ENCODE results near the gene MINDY4.

MINDY4 gene

DNA sequence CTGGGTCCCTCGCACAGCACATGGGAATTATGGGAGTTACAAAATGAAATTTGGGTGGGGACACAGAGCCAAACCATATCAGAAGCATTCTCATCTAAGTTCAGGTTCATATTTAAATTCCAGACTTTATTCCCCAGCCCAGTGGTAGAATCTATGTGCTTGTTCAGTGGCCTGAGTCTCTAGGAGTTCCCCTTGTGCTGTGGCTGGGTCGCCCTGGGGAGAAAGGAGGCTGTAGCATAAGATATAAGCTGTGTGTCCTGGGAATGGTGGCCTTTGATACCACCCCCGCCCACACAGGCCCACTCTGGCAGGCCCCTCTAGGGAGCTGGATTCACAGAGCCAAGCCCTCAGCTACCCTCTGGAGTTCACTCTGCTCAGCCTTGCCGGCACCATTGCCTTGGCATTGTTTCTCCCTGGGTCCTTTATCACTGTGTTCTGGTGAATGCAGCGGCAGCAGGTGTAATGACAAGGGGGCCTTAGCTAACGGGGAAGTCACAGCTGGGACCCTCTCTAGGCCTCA, 64.2 kb downstream of the MINDY4 start:
- DNase-seq (ENCODE audit: low read depth, low spot score) = no peak

DNA sequence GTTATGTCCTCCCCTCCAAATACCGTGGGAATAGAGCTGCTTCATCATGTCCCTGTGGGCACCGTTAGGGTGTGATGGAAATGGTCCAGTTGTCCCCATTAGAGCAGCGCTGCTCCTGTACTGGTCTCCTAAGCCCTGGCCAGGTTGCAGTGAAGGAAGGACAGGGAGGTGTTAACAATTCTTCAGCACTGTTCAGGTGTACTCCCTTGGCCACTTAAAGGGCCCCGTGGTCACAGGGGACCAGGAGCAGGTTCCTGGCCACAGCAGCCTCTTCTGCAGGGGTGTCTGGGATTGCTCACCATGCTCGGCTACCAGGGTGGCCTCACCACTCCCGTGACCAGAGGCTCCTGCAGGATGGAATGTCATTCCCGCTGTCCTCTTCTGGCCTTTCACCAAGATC, 65.8 kb downstream of the MINDY4 start:
- no peak for DNase-seq (ENCODE audit: low read depth, low spot score)

DNA sequence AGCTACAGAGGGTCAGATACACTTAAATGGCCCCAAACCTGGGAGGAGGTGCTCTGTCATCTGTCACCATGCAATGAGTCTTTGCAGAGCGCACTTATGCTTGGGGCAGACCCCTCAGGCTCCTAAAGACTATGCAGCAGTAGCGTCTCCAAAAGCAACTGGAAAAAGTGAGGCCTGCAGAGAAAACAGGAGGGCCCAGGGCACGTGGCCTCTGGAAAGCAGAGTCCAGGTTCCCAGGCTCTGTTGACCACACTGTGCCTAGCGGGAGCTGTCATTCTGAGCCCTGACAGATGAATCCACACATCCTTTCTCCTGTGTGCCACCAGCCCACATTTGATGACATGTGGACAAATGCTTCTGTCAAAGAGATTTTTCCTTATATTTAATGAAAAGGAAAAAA, 66.4 kb downstream of the MINDY4 start:
- DNase-seq (ENCODE audit: low read depth, low spot score) = no peak

DNA sequence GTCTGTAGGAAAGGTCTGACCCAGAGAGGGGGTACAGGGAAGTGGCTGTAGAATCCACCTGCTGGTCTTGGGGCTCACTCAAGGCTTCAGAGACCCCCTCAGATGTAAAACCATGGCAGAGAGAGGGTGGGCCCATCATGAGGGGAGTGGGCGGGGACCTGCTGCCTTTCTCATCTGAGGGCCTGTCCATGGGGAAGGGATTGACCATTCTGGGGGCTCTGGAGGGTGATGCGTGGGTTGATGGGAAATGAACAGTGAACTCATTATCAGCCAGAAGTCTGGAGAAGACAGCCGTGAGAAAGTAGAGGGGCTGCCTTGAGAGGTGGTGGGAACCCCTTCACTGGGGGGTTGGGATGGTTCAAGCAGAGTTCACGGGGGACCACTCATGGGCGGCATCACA, 66.8 kb downstream of the MINDY4 start:
- DNase-seq (ENCODE audit: low read depth, low spot score) = no peak

DNA sequence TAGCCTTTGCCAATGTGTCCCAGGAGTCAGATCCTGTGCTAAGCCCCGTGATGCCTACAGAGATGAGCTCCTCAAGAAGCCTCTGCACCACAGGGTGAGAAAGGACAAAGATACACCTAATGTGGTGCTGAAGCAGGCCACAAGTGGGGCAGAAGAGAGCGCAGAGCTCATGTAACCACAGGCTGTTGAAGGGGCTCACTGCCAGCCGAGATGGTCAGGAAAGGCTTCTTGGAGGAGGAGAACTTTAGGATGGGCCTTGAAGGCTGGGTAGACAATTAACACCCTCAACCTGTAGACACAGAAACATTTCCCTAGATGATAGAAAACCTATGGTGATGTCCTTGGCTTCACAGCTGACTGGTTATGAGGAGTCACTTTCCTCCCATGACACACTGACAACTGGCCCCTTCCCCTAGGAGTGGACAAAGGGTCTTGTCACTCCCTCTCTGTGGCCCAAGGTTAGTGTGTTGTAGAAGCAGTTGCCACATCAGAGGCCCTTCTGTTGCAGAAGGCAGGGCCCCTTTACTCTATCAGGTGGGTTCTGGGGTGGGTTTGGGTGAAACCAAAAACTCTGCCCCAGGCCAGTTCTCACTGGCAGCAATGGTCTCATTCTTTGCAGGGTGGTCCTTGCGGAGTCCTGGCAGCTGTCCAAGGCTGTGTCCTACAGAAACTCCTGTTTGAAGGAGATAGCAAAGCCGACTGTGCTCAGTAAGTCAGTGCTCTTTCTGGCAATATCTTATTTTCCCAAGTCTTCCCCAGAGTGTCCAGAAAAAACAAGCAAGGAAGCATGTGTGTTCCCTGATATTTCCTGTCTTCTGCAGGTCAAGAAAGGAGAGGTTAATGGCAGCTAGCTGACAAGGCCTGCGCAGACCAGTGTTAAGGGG, 69.2 kb downstream of the MINDY4 start:
- no peak for DNase-seq (ENCODE audit: low read depth, low spot score)

DNA sequence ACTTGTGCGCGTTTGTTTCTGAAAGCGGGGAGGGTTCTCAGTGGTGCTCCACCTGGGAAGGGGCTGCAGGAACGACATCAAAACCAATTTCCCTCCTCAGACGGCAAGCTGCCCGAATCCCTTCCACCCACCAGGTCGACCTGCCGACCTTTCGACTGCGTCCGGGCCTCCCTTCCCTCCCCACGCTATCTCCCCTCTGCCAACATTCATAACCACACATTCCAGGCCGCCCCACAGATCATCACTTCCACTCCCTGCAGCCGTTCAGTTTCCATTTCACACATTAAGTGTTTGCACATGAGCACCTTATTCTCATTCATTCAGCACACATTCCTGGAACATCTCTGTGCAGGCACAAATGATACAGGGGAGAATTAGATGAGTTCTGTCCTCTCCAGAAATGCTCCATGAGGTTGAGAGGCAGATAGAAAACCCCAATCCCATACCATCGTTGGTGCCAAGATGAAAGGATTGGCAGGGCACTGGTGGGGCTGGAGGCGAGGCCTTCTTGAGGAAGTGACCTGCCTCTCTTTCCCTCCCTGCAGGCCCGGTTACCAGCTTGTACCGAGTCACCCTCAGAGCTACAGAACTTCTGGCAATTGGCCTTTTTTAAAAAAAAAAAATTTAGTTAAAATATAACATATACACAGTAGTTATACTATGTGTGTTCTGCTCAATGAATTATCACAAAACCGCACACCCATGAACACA, 70.0 kb downstream of the MINDY4 start:
- DNase-seq (ENCODE audit: low read depth, low spot score) = no peak

DNA sequence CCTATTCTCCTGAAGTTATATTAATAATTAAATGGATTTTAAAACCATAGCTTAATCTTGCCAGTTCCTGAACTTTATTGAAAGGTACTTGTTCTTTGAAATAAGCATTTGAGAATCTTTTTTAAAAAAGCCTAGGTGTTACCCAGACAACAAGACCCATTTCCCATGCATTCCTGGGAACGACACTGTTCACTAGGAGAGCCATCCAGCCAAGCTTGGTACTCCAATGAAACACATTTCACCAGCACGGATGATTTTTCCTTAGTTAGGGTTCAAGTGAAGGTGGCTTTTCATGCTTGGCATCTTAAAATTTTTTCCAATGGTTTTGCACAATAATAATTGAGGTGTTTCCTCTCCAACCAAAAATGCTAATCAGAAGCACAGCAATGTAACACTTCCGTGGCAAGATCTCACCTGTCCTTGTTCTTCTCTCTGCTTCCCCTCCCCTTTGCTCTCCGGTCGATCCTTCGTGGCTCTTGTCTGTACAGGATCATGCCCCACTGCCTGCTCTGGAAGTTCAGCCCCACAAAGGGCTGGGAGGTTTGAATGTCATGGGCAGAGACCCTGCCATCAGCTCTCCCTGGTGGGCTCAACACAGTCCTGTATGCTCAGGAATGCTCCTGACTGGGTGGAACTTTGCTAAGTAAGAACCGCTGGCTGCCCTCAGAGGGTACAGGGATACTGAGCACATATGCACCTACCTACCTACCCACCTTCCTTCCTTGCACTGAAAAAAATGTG, 70.8 kb downstream of the MINDY4 start:
- DNase-seq (ENCODE audit: low read depth, low spot score) = no peak

DNA sequence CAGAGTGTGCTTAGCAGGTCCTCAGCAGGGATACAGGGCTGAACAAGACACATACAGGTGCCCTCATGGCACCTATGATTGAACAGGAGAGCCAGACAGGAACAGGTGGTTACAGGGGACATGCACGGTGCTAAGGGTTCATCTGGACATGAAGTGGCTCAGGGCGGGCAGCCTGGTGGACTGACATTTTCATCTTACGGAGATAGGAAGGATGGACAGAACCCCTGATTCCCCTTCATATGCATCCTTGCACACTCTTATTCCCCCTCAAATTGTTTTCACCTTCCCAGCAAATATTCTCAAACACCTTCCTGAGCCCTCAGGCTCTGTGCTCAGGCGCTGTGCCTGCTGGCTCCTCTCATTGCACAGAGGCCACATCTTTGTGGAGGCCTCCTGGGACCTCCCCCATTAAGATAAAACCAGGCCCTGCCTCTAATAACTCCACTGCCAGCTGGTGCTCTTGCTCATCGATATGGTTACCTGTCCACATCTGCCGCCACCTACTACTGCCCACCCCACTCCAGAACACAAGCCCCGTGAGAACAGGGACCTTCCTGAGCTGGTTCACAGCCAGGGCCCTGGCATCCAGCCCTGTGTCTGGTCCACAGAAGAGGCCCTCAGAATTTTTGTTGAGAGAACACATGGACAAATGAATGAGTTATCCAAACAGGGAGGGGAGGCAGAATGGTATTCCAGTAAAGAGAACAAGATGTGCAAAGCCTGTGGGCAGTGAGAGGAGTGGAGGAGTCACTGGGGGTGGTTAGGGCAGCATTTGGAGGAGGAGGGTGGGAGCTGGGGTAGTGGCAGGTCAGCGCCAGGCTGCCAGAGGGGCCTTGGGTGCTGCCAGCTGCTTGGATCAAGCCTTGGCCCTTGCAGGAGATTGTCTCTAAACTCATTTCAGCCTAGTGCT, 71.6 kb downstream of the MINDY4 start:
- no peak for DNase-seq (ENCODE audit: low read depth, low spot score)

DNA sequence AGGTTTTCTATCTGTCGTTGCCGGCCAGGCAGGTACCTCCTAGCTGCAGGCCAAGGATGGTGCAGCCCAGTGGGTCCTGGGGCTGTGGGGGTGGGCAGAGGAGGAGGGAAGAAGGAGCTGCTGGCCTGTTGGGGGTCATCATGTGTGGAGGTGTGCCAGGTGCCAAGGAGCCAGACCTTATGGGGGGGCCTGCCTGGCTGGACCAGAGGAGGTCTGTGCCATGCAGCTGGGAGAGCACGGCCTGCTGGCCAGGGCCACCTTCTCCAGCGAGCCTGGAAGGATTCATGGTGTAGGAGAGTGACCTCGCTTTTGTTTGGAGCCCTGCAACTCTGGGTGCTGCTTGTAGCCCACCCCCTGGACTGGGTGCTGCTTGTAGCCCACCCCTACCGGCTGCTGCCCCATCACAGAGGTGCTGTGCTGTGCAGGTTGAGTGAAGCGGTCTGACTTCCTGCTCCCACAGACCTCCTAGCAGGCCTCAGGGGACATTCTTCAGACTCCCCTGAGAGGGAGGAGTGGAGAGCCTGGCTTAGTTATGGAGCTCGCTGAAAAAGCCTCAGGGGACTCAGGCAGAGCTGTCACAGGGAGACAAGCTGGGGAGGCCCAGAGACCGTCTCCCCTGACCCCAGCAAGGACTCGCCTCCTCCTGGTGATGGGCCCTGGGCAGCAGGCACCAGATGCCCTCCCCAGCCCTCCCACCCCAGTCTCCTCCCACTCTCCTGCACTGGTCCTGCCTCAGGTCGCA, 72.7 kb downstream of the MINDY4 start:
- DNase-seq (ENCODE audit: low read depth, low spot score) = no peak

DNA sequence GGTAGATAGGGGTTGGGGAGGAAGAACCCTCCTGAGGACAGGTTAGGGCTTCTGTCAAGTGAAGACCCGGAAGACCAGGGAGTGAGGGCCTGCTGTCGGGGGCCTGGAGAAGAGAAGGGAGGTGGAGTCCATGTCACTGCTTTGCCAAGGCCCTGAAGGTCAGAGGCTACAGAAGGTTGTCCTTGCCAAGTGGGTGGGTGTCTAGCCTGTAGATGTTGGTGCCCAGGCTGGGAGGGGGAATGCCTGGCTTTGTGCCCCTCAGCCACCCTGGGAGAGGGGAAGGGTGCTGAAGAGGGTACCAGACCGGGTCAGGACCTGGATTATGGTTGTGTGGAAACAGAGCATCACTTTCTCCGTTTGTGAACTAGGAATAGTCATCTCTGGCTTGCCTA, 73.3 kb downstream of the MINDY4 start:
- no peak for DNase-seq (ENCODE audit: low read depth, low spot score)

DNA sequence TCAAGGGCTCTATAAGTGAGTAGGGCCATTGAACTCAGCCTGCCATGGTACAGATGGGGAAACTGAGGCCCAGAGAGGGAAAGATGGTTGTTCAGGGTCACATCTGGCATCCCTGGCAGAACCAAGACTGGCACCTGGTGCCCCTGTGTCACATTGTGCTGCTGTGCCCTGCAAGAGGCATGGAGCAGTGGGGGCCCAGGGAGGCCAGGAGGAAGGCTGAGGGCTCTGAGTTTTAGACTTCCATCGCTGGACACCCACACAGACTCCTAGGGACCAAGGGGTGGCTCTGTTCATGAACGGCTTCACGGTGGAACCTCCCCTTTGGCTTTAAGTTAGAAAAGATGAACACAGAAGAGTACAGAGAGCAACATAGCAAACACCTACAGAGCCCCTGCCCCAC, 73.7 kb downstream of the MINDY4 start:
- DNase-seq (ENCODE audit: low read depth, low spot score) = no peak

DNA sequence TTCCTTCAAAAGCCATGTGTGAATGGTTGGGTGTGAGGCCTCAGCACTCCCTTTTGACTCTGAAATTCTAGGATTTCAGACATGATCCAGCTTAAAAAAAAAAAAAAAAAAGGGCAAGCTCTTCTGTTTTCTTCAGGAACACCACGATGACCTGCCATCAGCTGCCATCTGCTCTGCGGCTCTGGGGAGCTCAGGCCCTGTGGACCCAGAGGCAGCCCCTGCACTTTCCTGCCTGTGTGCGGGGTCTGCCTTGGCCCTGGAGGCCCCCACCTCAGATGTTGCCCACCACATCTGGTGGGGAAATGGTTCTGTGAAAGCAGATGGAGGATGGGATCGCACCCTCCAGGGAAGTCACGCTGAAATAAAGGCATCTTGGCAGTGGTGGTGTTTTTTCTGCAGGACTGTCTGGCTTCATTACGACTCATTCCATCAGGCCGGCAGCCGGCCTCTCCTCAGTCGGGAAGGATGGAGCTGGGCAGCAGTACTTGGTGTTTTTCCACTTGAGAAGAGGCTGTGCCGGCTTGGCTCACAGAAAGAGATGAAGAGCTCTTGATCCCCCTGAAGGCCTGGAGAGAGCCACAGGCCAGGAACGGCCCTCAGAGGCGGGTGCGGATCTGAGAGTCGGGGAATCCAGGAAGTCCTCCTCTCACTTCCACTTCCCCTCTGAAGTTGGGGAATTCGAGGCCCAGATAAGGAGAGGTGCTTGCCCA, 74.4 kb downstream of the MINDY4 start:
- peak; percentile 74 for DNase-seq (ENCODE audit: low read depth, low spot score)

DNA sequence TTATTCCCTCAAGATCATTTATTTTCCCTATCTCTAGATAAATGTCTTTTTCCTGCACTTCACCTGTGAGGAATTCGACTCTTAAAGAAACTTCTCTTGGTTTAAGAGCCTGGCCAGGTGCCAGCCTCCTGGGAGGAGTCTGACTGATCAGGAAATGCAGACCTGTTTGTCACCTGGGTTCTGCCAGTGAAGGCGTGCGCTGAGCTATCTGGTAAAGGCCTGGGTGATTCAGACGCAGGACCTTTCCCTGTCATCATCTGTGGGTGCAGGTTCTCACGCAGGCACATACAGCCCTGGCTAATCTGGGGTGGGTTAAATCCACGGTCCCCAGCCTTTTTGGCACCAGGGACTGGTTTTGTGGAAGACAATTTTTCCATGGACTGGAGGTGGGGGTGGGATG, 75.2 kb downstream of the MINDY4 start:
- no peak for DNase-seq (ENCODE audit: low read depth, low spot score)

DNA sequence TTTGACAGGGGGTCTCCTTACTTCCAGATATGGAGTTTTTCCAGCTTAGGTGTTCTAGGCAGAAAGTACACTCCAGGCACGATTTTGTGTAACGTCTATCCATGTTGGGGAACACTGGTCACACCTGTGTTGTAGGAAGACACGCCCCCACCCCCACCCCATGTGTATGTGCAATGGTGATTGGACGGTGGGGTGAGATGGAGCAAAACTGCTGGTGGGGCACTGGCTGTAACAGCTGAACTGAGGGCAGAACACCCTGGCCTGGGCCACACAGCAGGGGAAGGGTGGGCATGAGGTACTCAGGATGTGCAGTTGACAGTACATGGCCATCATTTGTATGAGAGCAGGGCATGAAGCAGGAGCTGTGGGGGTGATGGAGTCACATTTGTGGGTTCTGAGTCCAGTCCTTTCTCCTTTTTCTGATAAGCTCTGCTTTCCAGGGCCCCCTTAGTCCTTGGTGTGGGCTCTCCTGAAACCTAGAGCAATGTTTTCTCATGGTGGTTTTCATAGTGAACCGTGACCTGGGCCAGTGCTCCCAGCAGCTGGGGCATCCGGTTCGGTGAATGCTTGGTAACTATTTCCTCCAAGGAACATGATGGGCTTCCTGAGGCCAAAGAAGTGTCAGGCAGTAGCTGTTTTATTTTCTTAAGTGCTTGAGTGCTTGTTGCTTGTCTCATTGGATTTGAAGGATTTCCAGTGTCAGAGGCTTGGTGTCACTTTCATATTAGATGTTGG, 77.1 kb downstream of the MINDY4 start:
- DNase-seq (ENCODE audit: low read depth, low spot score) = no peak

DNA sequence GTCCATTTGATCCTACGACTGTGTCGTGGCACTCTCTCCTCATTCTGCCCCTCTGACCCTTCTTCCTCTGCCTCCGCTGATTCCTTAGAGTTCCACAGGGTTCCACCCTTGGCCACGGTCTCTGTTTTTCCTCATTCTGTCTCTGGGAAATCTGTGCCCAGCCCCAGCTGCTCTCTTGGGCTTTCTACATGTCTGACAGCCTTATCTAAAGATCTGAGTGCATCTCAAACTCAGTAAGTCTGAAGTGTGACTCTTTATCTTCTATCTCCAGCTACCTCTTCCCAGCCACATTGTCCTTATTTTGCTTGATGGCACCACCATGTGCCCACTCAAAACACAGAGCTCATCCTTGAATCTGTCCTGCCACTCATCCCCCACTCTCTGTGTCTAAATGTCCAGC, 78.3 kb downstream of the MINDY4 start:
- DNase-seq (ENCODE audit: low read depth, low spot score) = no peak

DNA sequence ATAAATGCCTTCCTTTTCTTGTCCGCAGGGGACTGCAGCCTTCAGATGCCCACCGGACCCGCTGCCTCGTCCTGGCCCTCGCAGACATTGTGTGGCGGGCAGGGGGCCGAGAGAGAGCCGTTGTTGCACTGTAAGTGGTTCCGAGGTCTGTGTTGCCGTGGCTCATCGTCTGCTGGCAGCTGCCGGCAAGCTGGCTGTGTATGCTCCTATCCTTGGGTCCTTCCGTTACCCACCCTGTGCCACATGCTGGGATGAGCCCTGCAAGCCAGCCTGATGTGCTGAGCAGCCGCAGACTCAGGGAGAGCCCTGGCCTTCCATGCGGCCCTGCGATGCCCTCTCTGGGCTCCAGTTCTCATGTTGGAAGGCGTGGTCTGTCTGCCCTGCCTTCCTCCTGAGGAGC, 79.2 kb downstream of the MINDY4 start:
- no peak for DNase-seq (ENCODE audit: low read depth, low spot score)

DNA sequence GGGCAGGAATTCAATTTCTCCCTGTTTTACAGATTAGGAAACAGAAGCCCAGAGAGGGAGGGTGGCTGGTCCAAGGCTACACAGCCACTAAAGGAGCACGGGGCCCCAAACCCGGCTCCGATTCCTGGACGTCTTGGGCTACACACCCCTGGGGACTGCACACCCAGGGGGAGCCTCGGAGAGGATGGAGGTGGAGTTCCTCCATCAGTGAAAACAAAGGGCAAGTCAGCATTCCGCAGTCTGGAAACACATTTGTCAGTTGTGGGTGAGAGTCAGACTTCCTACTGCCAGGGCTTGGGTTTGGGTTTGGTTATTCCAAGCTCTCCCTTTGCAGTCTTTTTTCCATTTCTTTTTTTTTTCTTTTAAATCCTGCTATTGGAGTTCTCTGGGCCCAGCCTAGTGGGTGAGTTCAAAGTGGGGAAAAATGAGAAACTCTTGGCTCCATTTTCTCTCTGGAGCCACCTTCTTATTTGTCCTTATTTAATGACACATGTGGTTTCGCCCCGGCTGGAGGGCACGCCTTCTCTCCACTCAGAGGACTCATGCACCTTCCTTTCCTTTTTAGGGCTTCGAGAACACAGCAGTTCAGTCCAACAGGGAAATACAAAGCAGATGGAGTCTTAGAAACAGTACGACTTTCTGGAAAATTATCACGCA, 80.6 kb downstream of the MINDY4 start:
- DNase-seq (ENCODE audit: low read depth, low spot score) = no peak

DNA sequence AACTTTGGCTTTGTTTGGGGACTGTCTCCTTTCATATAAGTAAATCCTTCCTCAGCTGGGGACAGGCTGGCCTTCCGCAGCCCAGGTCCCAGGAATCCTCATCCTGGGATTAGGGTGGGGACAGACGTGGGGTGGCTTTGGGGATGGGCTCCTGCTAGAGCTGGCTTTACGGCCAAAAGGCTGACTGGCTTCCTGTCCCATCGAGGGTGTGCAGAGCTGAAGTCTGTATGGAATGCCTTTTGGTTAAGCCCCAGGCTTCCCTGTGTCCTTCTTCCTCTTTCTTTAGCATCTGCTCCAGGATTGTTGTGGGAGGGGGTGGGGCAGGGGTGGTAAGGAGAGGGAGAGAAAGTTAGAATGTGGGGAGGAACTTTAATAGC, 81.1 kb downstream of the MINDY4 start:
- DNase-seq (ENCODE audit: low read depth, low spot score) = no peak
